AG10803 (cell line): ENCODE data around the gene PDGFRB.

ENCODE experiments used
- DNase-seq: peaks from one replicate; pipeline ENCODE4 v3.0.0; 2010; ENCODE audit warnings: low read depth
- H3K4me3 ChIP-seq: 2 replicates; pipeline ENCODE4 v1.5.1; 2011; ENCODE audit warnings: mild to moderate bottlenecking, low read length, control low read depth
- TF ChIP-seq, protein P1 (sequence below): conservative IDR thresholded peaks from 2 replicates; pipeline ENCODE4 v1.5.1; 2011; ENCODE audit warnings: mild to moderate bottlenecking, low read length, control low read depth, inconsistent platforms

Gene PDGFRB

DNA sequence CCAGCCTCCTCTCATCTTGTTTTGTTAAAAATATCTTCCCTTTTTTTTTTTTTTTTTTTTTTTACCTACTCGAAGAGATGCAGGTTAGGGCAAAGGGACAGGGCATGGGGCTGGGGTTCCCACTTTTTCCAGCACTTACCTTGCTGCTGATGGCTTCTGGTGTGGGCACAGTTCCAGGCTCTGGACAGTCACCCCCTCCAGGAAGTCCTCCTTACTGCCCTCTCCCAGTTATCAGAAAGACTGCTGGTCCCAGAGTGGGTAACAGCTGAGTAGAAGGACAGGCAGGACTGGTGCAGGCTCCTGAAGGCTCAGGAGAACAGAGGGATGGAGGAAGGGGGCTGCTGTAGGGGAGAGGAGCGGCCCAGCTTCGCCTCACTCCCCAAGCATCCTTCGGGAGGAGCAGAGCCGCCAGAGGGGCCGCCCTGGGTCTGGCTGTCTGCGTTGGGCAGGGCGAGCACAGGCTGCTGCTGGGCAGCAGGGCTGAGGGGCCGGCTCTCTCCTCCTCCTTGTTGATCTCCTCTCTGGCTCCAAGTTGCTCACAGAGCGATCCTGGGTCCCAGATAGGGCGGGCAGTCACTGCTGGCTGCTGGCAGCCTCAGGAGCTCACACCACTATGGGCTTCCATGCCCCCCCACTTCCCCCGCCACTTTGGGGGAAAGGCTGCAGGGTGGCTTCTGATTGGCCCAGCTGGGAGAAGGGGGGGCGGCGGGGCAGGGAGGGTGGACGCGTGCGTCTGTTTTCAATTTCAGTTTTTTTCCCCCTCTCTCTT, at the start of gene PDGFRB:
PDGFRB (minus strand) TSS at position 588 of the 769 bp plus-strand sequence. CDS start 18,798 bp downstream, outside the sequence.
- peak; percentile 95 for DNase-seq
- peak within 1 kb of the TSS; percentile 99 for H3K4me3 ChIP-seq
- TF ChIP-seq, protein P1, sequence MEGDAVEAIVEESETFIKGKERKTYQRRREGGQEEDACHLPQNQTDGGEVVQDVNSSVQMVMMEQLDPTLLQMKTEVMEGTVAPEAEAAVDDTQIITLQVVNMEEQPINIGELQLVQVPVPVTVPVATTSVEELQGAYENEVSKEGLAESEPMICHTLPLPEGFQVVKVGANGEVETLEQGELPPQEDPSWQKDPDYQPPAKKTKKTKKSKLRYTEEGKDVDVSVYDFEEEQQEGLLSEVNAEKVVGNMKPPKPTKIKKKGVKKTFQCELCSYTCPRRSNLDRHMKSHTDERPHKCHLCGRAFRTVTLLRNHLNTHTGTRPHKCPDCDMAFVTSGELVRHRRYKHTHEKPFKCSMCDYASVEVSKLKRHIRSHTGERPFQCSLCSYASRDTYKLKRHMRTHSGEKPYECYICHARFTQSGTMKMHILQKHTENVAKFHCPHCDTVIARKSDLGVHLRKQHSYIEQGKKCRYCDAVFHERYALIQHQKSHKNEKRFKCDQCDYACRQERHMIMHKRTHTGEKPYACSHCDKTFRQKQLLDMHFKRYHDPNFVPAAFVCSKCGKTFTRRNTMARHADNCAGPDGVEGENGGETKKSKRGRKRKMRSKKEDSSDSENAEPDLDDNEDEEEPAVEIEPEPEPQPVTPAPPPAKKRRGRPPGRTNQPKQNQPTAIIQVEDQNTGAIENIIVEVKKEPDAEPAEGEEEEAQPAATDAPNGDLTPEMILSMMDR = peak; percentile 3; the same call in 1 of the 2 replicates

GRCh38 chr5:150204590-150204960, 48.9 kb upstream of the PDGFRB start:
- DNase-seq = no peak
- TF ChIP-seq, protein P1 = no peak
- no peak overlapping the region for H3K4me3 ChIP-seq

DNA sequence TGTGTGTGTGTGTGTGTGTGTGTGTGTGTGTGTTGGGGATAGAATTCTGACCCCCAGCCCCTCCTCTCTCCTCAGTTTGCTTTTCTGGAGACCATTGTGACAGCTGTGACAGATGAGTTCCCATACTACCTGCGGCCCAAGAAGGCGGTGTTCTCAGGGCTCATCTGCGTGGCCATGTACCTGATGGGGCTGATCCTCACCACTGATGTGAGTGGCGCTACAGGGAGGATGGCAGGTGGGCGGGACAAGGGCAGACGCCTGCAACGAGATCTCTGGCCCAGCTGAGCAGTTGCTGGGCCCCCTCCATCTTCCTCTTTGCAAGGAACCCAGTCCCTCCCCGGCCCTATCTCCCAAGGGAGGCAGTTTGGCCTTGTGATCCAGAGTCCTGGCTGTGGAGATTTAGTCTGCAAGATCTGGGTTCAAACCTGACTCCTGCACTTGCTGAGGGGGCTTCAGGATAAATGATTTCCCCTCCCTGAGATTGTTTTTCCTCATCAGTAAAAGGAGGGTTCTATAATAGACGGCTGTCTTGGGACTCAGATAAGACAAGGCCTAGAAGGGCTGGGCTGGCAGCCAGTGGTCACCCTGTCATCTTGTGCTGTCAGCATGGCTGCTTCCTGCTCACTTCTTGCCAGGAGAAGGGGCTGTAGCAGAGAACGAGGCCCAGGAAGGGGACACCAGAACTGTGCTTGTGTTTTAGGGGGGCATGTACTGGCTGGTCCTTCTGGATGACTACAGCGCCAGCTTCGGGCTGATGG, 48.4 kb upstream of the PDGFRB start:
- H3K4me3 ChIP-seq = no peak overlapping the region
- no peak for DNase-seq
- TF ChIP-seq, protein P1 = no peak

- TF ChIP-seq, protein P1 = no peak
- no peak for DNase-seq
- H3K4me3 ChIP-seq = no peak overlapping the region
Observed at GRCh38 chr5:150202501-150202900, 46.9 kb upstream of the PDGFRB start.

GRCh38 chr5:150197476-150197875, 41.8 kb upstream of the PDGFRB start:
- no peak overlapping the region for H3K4me3 ChIP-seq
- no peak for DNase-seq
- TF ChIP-seq, protein P1 = no peak

GRCh38 chr5:150196986-150197385, 41.3 kb upstream of the PDGFRB start:
- no peak overlapping the region for H3K4me3 ChIP-seq
- no peak for DNase-seq
- TF ChIP-seq, protein P1 = no peak
